ENCODE data around the gene DERL2. TPM values are rescaled to one million over a fixed set of nuclear protein-coding genes. Genes with fewer than 3 reads are reported as not detected.

Gene DERL2
- total and polyA plus RNA-seq, 3 donors from 2014 or later = 70.8 to 159 (median 97.0) TPM

GRCh38 chr17:5502552-5502951, 16.6 kb upstream of the DERL2 start:
- WGBS, 2 donors = 94 to 98% methylated on average over 4 of the region's 4 CpGs
- intact Hi-C loops (cut with DNase I; ENCODE audit: low total_unique reads) = no loop called here
- TF ChIP-seq CTCF (IDR thresholded peaks at IDR 0.05) = no peak
- TF ChIP-seq POLR2A (IDR thresholded peaks at IDR 0.05) = no peak
- Histone ChIP-seq H3K27ac (no peak overlapping the region), H3K27me3 (no peaks in the 10 kb centered on the region), H3K4me3 (no peak overlapping the region), H3K9me3 (no peaks in the 10 kb centered on the region), H3K4me1 (peaks cover 10% of the 10 kb centered on the region), H3K36me3 (ENCODE audit: low read depth, missing control alignments) (no peaks in the 10 kb centered on the region)
- DNase-seq = no peak

- H3K36me3 ChIP-seq (ENCODE audit: low read depth, missing control alignments) = no peaks in the 10 kb centered on the region
- no peak overlapping the region for H3K4me3 ChIP-seq
- 68 to 80% methylated on average over 8 of the region's 8 CpGs for WGBS, 2 donors
- peaks cover 10% of the 10 kb centered on the region for H3K4me1 ChIP-seq
- intact Hi-C loops (cut with DNase I; ENCODE audit: low total_unique reads) = no loop called here
- no peaks in the 10 kb centered on the region for H3K9me3 ChIP-seq
- no peak for TF ChIP-seq CTCF (IDR thresholded peaks at IDR 0.05)
- TF ChIP-seq POLR2A (IDR thresholded peaks at IDR 0.05) = no peak
- no peak for DNase-seq
- no peak overlapping the region for H3K27ac ChIP-seq
- H3K27me3 ChIP-seq = no peaks in the 10 kb centered on the region
These were observed 15.7 kb upstream of the DERL2 start for GRCh38 chr17:5501685-5502084.

GRCh38 chr17:5500589-5501391, 14.8 kb upstream of the DERL2 start:
- peak; percentile 86 for DNase-seq
- intact Hi-C loops (cut with DNase I; ENCODE audit: low total_unique reads) = no loop called here
- WGBS, 2 donors = 1 to 2% methylated on average over 24 to 51 of the region's 67 CpGs

GRCh38 chr17:5500247-5500588, 14.2 kb upstream of the DERL2 start:
- DNase-seq = no peak
- TF ChIP-seq CTCF (IDR thresholded peaks at IDR 0.05) (no peak), POLR2A (IDR thresholded peaks at IDR 0.05) (no peak)
- Histone ChIP-seq H3K36me3 (ENCODE audit: low read depth, missing control alignments) (no peaks in the 10 kb centered on the region), H3K4me1 (peaks cover 10% of the 10 kb centered on the region), H3K4me3 (peak overlapping the region; percentile 59 to 66), H3K27ac (peak overlapping the region in 1 of 2 donors; percentile 45), H3K27me3 (no peaks in the 10 kb centered on the region), H3K9me3 (no peaks in the 10 kb centered on the region)
- WGBS, 2 donors = 1 to 3% methylated on average over 18 of the region's 18 CpGs
- intact Hi-C loops (cut with DNase I; ENCODE audit: low total_unique reads) = no loop called here

More at GRCh38 chr17:5500589-5501391, 14.8 kb upstream of the DERL2 start:
- Histone ChIP-seq H3K4me1 (peaks cover 10% of the 10 kb centered on the region), H3K36me3 (ENCODE audit: low read depth, missing control alignments) (no peaks in the 10 kb centered on the region), H3K27ac (peak overlapping the region in 1 of 2 donors; percentile 45), H3K9me3 (no peaks in the 10 kb centered on the region), H3K4me3 (peak overlapping the region; percentile 59 to 66), H3K27me3 (no peaks in the 10 kb centered on the region)
- no peak for TF ChIP-seq POLR2A (IDR thresholded peaks at IDR 0.05)
- no peak for TF ChIP-seq CTCF (IDR thresholded peaks at IDR 0.05)
